PC-3 (cell line): ENCODE measurements around the gene CLCF1.

Source experiments
- EZH2 ChIP-seq: fragments of 300-600 bp; sonication (generic); IDR thresholded peaks from one replicate; pipeline ENCODE4 v1.6.1; 2017; ENCODE audit warnings: antibody characterized with exemption, mild to moderate bottlenecking, low read length; ENCODE audit not compliant: unreplicated experiment
- EZH2phosphoT487 ChIP-seq: fragments of 300-600 bp; sonication (generic); IDR thresholded peaks from 2 replicates; pipeline ENCODE4 v1.6.1; 2018; ENCODE audit warnings: mild to moderate bottlenecking, antibody characterized with exemption, low read length, borderline replicate concordance
- TF ChIP-seq, protein P1 (sequence below): fragments of 300-600 bp; sonication (generic); conservative IDR thresholded peaks from 2 replicates; pipeline ENCODE4 v1.5.1; 2017; ENCODE audit warnings: antibody characterized with exemption, low read depth, mild to moderate bottlenecking, low read length

DNA sequence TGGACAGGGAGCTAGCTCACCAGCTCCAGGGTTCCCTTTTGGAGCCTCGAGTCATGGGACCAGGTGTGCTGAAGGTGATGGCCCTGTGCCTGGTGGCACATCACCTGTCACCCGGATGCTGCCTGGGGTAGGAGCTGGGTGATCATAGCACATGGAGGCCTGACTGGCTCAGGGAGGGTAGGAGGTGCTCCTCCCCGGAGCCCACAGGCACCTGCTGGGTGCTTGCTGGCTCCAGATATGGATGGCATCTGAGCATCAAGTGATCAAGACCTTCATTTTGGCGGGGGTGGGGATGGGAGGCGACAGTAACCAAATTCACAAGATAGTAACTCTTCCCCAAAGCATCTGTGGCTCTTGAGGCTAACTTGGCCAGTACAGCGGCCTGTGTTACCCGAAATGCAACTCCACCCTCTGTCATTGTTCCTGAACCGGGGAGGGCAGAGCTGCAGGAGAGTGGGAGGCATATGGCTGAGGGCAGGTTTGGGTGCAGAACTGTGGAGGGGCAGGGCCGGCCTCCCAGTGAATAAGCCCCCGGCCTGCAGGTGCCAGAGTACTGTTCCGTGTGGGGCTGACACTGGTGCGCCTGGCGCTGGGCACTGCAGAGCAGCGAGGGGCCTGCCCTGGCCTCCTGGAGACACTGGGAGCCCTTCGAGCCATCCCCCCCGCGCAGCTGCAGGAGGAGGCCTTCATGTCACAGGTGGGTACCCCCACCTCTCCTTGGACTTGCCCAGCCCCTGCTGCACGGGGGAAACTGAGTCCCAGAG, 35.2 kb upstream of the CLCF1 start:
- TF ChIP-seq, protein P1, sequence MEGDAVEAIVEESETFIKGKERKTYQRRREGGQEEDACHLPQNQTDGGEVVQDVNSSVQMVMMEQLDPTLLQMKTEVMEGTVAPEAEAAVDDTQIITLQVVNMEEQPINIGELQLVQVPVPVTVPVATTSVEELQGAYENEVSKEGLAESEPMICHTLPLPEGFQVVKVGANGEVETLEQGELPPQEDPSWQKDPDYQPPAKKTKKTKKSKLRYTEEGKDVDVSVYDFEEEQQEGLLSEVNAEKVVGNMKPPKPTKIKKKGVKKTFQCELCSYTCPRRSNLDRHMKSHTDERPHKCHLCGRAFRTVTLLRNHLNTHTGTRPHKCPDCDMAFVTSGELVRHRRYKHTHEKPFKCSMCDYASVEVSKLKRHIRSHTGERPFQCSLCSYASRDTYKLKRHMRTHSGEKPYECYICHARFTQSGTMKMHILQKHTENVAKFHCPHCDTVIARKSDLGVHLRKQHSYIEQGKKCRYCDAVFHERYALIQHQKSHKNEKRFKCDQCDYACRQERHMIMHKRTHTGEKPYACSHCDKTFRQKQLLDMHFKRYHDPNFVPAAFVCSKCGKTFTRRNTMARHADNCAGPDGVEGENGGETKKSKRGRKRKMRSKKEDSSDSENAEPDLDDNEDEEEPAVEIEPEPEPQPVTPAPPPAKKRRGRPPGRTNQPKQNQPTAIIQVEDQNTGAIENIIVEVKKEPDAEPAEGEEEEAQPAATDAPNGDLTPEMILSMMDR = no peak
- TF ChIP-seq EZH2 (no peak), EZH2phosphoT487 (no peak)
